Fibroblast of pulmonary artery (primary cell): ENCODE results near the gene C20orf144.

Source experiments
- DNase-seq: peaks from one replicate; pipeline ENCODE4 v3.0.0-alpha.2; 2010; ENCODE audit warnings: low read depth
- H3K4me3 ChIP-seq: replicated peaks from 2 replicates; pipeline ENCODE4 v1.5.1; 2011; ENCODE audit warnings: low read depth, mild to moderate bottlenecking, control low read depth, low read length, moderate library complexity
- CTCF ChIP-seq: IDR thresholded peaks from 2 replicates; pipeline ENCODE4 v1.5.1; 2011; ENCODE audit warnings: mild to moderate bottlenecking, control low read depth, low read length, inconsistent platforms; ENCODE audit errors: missing control alignments

C20orf144 gene

GRCh38 chr20:33664762-33665144 lies 2.6 kb downstream of the C20orf144 start:
- TF ChIP-seq CTCF, result no peak
- no peak for DNase-seq
- no peak overlapping the region for H3K4me3 ChIP-seq

- H3K4me3 ChIP-seq, result peak within 1 kb of the TSS; percentile 56
- TF ChIP-seq CTCF, result peak; percentile 47
- peak; percentile 99 for DNase-seq
Observed at GRCh38 chr20:33666293-33667244, 4.4 kb downstream of the C20orf144 start, which contains the start of gene ACTL10. Gene ACTL10 (plus strand): TSS chr20:33666943. CDS start chr20:33667498, 555 bp downstream.

GRCh38 chr20:33667245-33667675 lies 5.1 kb downstream of the C20orf144 start:
- H3K4me3 ChIP-seq, result peak overlapping the region; percentile 56
- no peak for DNase-seq
- TF ChIP-seq CTCF, result no peak

- TF ChIP-seq CTCF, result peak; percentile 81
- H3K4me3 ChIP-seq, result peak overlapping the region; percentile 56
- DNase-seq, result peak; percentile 79
Observed at GRCh38 chr20:33667676-33668465, 5.7 kb downstream of the C20orf144 start.

- TF ChIP-seq CTCF, result no peak
Observed at GRCh38 chr20:33668466-33669155, 6.5 kb downstream of the C20orf144 start.

GRCh38 chr20:33669224-33669623 lies 7.1 kb downstream of the C20orf144 start:
- H3K4me3 ChIP-seq, result no peak overlapping the region
- no peak for TF ChIP-seq CTCF
- DNase-seq, result no peak

More at GRCh38 chr20:33668466-33669155, 6.5 kb downstream of the C20orf144 start:
- no peak overlapping the region for H3K4me3 ChIP-seq
- DNase-seq, result no peak
